ENCODE data around the gene BOC.

The BOC gene

DNA sequence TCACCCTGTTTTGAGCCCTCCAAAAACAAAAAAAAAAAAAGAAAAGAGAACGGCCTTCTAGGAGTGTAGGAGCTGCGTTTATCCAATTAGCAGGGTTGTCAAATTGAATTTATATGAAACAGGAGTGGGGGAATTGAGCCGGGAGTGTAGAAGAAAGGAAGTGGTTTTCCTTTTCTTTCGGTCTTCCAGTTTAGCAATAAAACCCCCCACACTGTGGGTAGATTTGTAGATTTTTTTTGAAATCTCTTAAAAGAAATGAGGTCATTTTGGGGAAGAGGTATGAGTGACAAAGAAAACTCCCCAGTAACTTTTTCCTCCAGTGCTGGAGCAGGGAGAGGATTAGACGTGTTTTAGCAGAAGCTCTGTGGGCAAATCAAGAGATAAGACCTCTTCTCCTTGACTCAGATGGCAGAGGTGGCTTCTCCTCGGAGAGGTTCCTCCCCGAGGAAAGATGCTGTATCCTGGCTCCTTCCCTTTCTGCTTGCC is 30.8 kb downstream of the BOC start:
- H3K4me3 ChIP-seq (ENCODE audit: low read length): no peak overlapping the region
- TF ChIP-seq ZNF274 (IDR thresholded peaks at IDR 0.05; ENCODE audit: low read depth, low read length): no peak

GRCh38 chr3:113243071-113243470 is 31.7 kb downstream of the BOC start:
- TF ChIP-seq ZNF274 (IDR thresholded peaks at IDR 0.05; ENCODE audit: low read depth, low read length): no peak
- no peak overlapping the region for H3K4me3 ChIP-seq (ENCODE audit: low read length)

DNA sequence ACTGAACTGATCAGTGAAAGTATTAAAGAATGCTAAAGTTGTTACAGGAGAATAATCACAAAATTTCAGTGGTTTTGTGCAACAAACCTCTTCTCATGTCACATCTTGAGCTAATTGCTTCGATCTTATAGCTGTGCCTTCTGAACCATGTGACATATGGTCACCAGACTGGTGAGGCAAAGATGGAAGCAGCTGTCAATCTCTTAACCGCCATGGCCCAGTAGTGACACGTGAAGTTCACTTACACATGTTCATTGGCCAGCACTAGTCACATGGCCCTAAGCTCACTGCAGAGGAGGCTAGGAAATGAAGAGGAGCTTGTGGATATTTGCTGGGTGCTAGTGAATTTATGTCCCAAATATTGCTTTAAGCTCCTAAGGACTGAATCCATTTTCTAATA is 32.5 kb downstream of the BOC start:
- H3K4me3 ChIP-seq (ENCODE audit: low read length): no peak overlapping the region
- TF ChIP-seq ZNF274 (IDR thresholded peaks at IDR 0.05; ENCODE audit: low read depth, low read length): no peak

DNA sequence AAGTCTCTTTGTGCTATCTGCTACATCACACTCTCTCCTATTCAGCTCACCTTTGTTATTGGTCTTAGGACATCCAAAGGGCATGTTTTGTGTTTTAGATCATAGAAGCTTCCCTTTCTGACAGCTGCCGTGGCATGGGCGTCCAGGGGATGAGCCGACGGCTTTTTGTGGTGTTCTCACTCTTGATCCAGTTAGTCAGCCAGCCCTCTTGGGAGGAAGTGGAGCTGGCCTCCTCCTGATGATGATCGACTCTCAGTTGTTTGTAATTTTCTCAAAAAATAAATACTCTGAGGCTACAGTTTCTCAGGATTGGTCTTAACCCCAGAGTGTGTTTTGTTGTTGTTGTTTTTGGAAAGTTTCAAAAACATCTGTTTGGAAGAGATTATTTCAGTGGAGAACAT is 34.4 kb downstream of the BOC start:
- no peak overlapping the region for H3K4me3 ChIP-seq (ENCODE audit: low read length)
- TF ChIP-seq ZNF274 (IDR thresholded peaks at IDR 0.05; ENCODE audit: low read depth, low read length): no peak

- TF ChIP-seq ZNF274 (IDR thresholded peaks at IDR 0.05; ENCODE audit: low read depth, low read length): no peak
- H3K4me3 ChIP-seq (ENCODE audit: low read length): no peak overlapping the region
These were observed 35.7 kb downstream of the BOC start for GRCh38 chr3:113247068-113247467.

GRCh38 chr3:113247675-113248458 is 36.5 kb downstream of the BOC start:
- no peak overlapping the region for H3K4me3 ChIP-seq (ENCODE audit: low read length)
- TF ChIP-seq ZNF274 (IDR thresholded peaks at IDR 0.05; ENCODE audit: low read depth, low read length): no peak

GRCh38 chr3:113249111-113249510 is 37.8 kb downstream of the BOC start:
- H3K4me3 ChIP-seq (ENCODE audit: low read length): no peak overlapping the region
- TF ChIP-seq ZNF274 (IDR thresholded peaks at IDR 0.05; ENCODE audit: low read depth, low read length): no peak

DNA sequence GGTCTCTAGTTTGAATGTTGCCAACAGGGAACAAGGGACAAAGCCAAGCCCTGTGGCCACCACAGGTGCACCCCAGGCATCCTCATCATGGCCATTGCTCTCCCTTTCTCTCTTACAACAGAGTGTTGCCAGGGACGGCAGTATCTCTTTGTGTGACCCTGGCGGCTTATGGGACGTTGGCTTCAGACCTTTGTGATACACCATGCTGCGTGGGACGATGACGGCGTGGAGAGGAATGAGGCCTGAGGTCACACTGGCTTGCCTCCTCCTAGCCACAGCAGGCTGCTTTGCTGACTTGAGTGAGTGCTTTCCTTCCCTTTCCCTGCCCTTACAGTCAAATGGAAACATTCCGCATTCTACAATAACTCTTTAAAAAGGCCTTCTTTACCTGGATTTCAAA is 38.2 kb downstream of the BOC start:
- H3K4me3 ChIP-seq (ENCODE audit: low read length): no peak overlapping the region
- TF ChIP-seq ZNF274 (IDR thresholded peaks at IDR 0.05; ENCODE audit: low read depth, low read length): no peak

DNA sequence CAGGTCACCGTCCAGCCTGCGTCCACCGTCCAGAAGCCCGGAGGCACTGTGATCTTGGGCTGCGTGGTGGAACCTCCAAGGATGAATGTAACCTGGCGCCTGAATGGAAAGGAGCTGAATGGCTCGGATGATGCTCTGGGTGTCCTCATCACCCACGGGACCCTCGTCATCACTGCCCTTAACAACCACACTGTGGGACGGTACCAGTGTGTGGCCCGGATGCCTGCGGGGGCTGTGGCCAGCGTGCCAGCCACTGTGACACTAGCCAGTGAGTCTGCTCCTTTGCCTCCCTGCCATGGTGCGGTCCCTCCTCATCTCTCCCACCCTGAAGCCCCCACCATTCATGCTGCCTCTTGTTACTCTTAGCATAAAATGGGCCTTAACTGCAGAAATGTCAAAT is 39.2 kb downstream of the BOC start:
- TF ChIP-seq ZNF274 (IDR thresholded peaks at IDR 0.05; ENCODE audit: low read depth, low read length): no peak
- H3K4me3 ChIP-seq (ENCODE audit: low read length): no peak overlapping the region

DNA sequence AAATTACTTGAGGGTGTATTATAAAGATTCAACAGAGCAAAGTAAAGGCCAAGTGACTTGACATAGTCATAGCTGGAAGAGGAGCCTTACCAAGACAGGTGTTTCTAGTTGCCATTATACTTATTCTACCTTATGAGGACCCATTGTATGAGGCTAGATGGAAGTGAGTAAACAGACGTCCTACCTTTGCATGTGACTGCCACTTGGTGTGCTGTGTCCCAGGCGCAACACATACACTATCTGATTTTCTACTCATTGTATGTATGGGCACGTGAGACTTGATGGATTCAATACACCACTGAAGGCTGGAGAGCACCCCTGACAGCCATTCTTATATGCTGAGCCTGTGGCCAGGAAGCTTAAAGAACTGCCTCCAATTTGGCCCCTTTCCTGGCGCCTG is 40.5 kb downstream of the BOC start:
- no peak overlapping the region for H3K4me3 ChIP-seq (ENCODE audit: low read length)
- TF ChIP-seq ZNF274 (IDR thresholded peaks at IDR 0.05; ENCODE audit: low read depth, low read length): no peak

DNA sequence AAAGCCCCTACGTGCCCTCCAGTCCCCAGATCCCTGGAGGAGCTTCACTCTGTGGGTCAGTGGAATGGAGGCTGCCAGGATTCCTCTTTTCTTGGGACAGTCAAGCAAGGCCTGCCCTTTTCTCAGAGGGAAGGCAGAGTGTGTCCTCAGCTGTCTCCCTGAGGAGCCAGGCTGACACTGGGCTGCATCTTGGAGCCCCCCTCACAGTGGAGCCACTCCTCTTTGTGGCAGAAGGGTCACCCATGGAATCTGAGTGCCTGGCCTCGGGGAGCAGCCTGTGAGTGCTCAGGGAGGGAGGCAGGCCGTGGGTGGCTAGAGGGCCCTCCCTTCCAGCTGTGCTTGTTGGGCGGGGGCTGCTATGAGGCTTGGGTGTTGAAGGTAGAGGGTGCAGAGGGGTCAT is 41.2 kb downstream of the BOC start:
- no peak overlapping the region for H3K4me3 ChIP-seq (ENCODE audit: low read length)
- no peak for TF ChIP-seq ZNF274 (IDR thresholded peaks at IDR 0.05; ENCODE audit: low read depth, low read length)

DNA sequence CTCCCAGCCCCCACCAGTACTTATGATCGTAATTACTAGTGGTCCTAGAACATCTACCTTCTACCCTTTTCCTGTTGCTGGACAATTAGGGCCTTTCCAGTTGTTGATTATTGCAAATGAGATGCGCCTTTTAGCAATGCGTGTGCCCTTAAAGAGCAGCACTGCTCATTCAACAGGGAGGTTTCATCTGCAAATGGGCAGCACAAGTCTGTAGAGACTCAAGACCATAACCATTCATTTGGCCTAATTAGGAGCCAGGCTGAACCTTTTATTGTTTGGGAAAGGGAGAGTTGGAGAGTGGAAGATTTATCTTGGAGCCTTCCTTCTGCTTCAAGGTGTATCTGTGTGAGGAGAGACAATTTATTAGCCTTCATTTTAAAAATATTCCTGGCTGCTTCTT is 42.3 kb downstream of the BOC start:
- no peak for TF ChIP-seq ZNF274 (IDR thresholded peaks at IDR 0.05; ENCODE audit: low read depth, low read length)

GRCh38 chr3:113254171-113254947 is 43.0 kb downstream of the BOC start:
- H3K4me3 ChIP-seq (ENCODE audit: low read length): no peak overlapping the region
- no peak for TF ChIP-seq ZNF274 (IDR thresholded peaks at IDR 0.05; ENCODE audit: low read depth, low read length)

More for the DNA sequence above, 42.3 kb downstream of the BOC start:
- no peak overlapping the region for H3K4me3 ChIP-seq (ENCODE audit: low read length)

GRCh38 chr3:113255100-113255853 is 43.9 kb downstream of the BOC start:
- H3K4me3 ChIP-seq (ENCODE audit: low read length): no peak overlapping the region
- TF ChIP-seq ZNF274 (IDR thresholded peaks at IDR 0.05; ENCODE audit: low read depth, low read length): no peak

Data from GM08714 (cell line).